ENCODE results near the gene CNTNAP5. TPM values are rescaled to one million over a fixed set of nuclear protein-coding genes. Genes with fewer than 3 reads are reported as not detected.

CNTNAP5 gene
- total and polyA plus RNA-seq, 2 of the 8 experiments (the other 6 are each of a cell fraction or from before 2014, with no cell fraction given), result 0.11 to 0.76 TPM

- H4K5ac ChIP-seq (ENCODE audit: insufficient read length, low read depth, low read length), result no peak overlapping the region
- no peaks in the 10 kb centered on the region for H3K4me1 ChIP-seq (replicated peaks in 1 of 4; ENCODE audit: control insufficient read depth in 3 of 4, insufficient read depth in 4 of 4, low read length in 3 of 4)
- H3K56ac ChIP-seq (replicated peaks; ENCODE audit: insufficient read length, low read depth, low read length), result no peak overlapping the region
- H3K27ac ChIP-seq (ENCODE audit: low read depth, low read length), result no peak overlapping the region
- no peak overlapping the region for H3K14ac ChIP-seq (ENCODE audit: insufficient read length)
- 89% methylated on average over 2 of the region's 2 CpGs; no CpG with 5 or more reads in 1 of the 2 experiments for WGBS, 2 experiments (ENCODE audit: extremely low coverage in 1 of 2, insufficient coverage in 1 of 2, insufficient read length in 1 of 2, insufficient replicate concordance in 2 of 2, low coverage in 1 of 2, low lambda C conversion rate in 2 of 2, missing lambda C conversion rate in 1 of 2)
- H3K9ac ChIP-seq (replicated peaks in 1 of 4; ENCODE audit: extremely low read depth in 1 of 4, low read depth in 3 of 4, low read length in 3 of 4), result no peak overlapping the region
- ChIA-PET CTCF (ENCODE audit: partially characterized antibody) (no interaction called here), POLR2A (ENCODE audit: partially characterized antibody) (no interaction called here)
- H3K18ac ChIP-seq (ENCODE audit: extremely low read depth, low read length), result no peak overlapping the region
- no peak overlapping the region for H2BK120ac ChIP-seq (replicated peaks; ENCODE audit: low read depth, low read length)
- H2AFZ ChIP-seq (ENCODE audit: low read length), result no peak overlapping the region
- H2BK15ac ChIP-seq (ENCODE audit: low read length), result no peak overlapping the region
- no peak overlapping the region for H4K91ac ChIP-seq (replicated peaks; ENCODE audit: insufficient read length, low read length)
- H3K9me3 ChIP-seq (ENCODE audit: insufficient read depth in 2 of 2, low read depth in 1 of 2, low read length in 1 of 2), result no peaks in the 10 kb centered on the region
- no peaks in the 10 kb centered on the region for H3K23me2 ChIP-seq (ENCODE audit: low read depth, low read length)
- no peak overlapping the region for H2BK12ac ChIP-seq (ENCODE audit: low read depth, low read length)
- FAIRE-seq (no peak), DNase-seq (ENCODE audit: low read depth in 1 of 2, low spot score in 2 of 2) (no peak)
- H4K20me1 ChIP-seq (replicated peaks in 1 of 2; ENCODE audit: control insufficient read depth in 1 of 2, insufficient read depth in 2 of 2, low read length in 2 of 2), result no peaks in the 10 kb centered on the region
- H3K36me3 ChIP-seq (ENCODE audit: control insufficient read depth in 2 of 4, insufficient read depth in 4 of 4, low read length in 3 of 4), result no peaks in the 10 kb centered on the region
- no peak overlapping the region for H3K4me3 ChIP-seq (ENCODE audit: extremely low read depth in 1 of 4, insufficient read depth in 2 of 4, low read depth in 3 of 4, low read length in 4 of 4)
- no peaks in the 10 kb centered on the region for H3K27me3 ChIP-seq (replicated peaks in 1 of 4; ENCODE audit: control insufficient read depth in 3 of 4, extremely low read depth in 1 of 4, insufficient read depth in 3 of 4, low read length in 3 of 4)
- no peak overlapping the region for H2AK5ac ChIP-seq (ENCODE audit: low read depth, low read length)
- no peaks in the 10 kb centered on the region for H3K79me2 ChIP-seq (ENCODE audit: control insufficient read depth in 1 of 2, insufficient read depth in 2 of 2, low read length in 2 of 2)
- H3K4ac ChIP-seq (replicated peaks; ENCODE audit: insufficient read length, low read depth, low read length), result no peak overlapping the region
- H2BK5ac ChIP-seq (ENCODE audit: low read depth, low read length), result no peak overlapping the region
- H3K23ac ChIP-seq (ENCODE audit: insufficient read length), result no peak overlapping the region
- no peaks in the 10 kb centered on the region for H3K79me1 ChIP-seq (ENCODE audit: low read depth, low read length)
- no peak overlapping the region for H4K8ac ChIP-seq (ENCODE audit: extremely low read depth, insufficient read depth, low read length)
- no peak overlapping the region for H2BK20ac ChIP-seq (ENCODE audit: low read length)
- TF ChIP-seq ZNF274 (IDR thresholded peaks at IDR 0.05; ENCODE audit: borderline replicate concordance, extremely low read depth, low read length) (no peak), EP300 (IDR thresholded peaks at IDR 0.05; ENCODE audit: borderline replicate concordance in 1 of 2, low read depth in 2 of 2, low read length in 2 of 2) (no peak), GABPA (IDR thresholded peaks at IDR 0.05; ENCODE audit: borderline replicate concordance, insufficient read depth, low read length) (no peak)
- no peak overlapping the region for H3K4me2 ChIP-seq (ENCODE audit: insufficient read depth in 1 of 2, low read depth in 2 of 2, low read length in 2 of 2)
Observed at GRCh38 chr2:124575497-124575896, 550.4 kb downstream of the CNTNAP5 start.

Measured in H1 (cell line).